ENCODE results near the gene GPR107.

Gene GPR107

DNA sequence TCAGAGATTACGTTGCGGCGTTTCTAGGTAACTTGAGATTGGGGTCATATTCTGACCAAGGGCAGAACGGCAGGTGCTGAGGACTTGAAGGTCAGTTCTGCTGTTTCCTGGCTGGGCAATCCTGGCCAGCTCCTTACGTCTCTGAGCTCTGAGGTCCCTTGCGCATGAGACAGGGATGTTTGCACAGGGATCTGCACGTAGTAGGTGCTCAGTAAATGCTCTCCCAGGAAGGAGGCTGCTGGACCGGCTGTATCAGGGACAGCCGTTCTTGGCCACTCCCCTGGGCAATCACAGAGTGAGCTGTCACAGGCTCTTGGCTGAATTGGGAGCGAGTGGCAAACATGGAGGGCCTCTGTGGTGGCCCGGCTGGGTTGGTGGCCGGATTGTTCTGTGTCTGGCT is 126.8 kb downstream of the GPR107 start:
- H3K9me3 Mint-ChIP-seq, result no peaks in the 10 kb centered on the region
- H3K4me1 Mint-ChIP-seq, result peaks cover 10% of the 10 kb centered on the region
- DNase-seq (no peak), ATAC-seq (no peak)
- H3K27me3 Mint-ChIP-seq, result peaks cover 3% of the 10 kb centered on the region
- H3K4me3 Mint-ChIP-seq, result no peak overlapping the region
- H3K27ac Mint-ChIP-seq, result no peak overlapping the region

- Mint-ChIP-seq H3K27ac (no peak overlapping the region), H3K9me3 (no peaks in the 10 kb centered on the region), H3K27me3 (no peaks in the 10 kb centered on the region), H3K4me3 (no peak overlapping the region), H3K4me1 (peaks cover 10% of the 10 kb centered on the region)
- DNase-seq (no peak), ATAC-seq (peak; percentile 37)
Observed at GRCh38 chr9:130181678-130182380, 128.1 kb downstream of the GPR107 start.

DNA sequence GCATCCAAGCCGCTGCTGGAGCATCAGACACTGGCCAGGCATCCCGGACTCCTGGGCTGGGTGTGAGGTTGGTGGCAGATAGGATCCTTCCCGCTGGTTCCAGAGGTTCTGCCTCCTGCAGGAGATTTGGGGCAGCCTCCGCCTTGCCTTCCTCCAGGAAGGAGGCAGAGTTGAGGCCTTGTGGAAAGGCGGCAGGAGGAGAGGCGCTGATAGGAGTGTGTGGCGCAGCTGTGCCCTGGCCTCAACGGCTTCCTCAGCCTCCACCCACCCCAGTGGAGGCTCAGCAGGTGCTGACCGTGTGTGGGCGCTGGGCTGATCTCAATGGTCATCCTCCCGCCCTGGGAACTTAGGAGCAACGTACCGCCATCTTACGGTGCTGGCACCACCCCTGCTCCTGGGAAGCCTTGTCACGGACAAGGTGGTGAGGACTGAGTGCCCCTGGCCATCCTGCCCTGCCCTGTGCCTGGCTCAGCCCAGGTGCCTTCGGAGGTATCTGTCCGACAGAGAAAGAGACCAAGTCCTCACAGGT is 128.7 kb downstream of the GPR107 start:
- no peak overlapping the region for H3K4me3 Mint-ChIP-seq
- ATAC-seq, result no peak
- no peak for DNase-seq
- peaks cover 10% of the 10 kb centered on the region for H3K4me1 Mint-ChIP-seq
- no peaks in the 10 kb centered on the region for H3K27me3 Mint-ChIP-seq
- no peaks in the 10 kb centered on the region for H3K9me3 Mint-ChIP-seq
- no peak overlapping the region for H3K27ac Mint-ChIP-seq

DNA sequence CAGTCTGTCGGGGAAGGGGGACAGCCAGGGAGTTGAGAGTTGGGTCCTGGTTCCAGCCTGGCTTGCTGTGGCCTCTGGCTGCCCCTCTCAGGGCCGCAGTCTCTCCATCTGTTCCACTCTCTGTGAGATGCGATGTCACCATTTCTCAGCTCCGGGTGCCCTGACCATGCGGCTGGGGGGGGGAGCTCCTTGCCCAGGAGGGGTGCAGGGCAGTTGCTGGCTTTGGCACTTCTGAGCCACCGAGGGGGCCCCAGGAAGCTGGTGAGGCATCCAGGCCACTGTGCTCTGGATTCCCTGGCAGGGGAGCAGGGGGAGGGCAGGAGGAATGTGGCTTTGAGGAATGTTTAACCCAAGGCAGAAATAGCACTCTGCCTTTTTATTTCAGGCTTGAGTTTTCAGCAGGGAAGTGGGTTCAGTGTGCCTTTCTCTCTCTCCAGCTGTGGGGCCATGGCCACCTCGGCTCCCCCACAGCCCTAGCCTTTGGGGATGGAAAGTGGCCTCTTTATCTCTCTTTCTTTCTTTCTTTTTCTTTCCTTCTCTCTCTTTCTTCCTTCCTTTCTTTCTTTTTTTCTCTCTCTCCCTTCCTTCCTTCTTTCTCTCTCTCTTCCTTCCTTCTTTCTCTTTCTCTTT is 129.5 kb downstream of the GPR107 start:
- Mint-ChIP-seq H3K27me3 (no peaks in the 10 kb centered on the region), H3K9me3 (no peaks in the 10 kb centered on the region), H3K27ac (peak overlapping the region in 1 of 2 donors; percentile 60), H3K4me3 (no peak overlapping the region), H3K4me1 (peaks cover 10% of the 10 kb centered on the region)
- DNase-seq (no peak), ATAC-seq (no peak)

- Mint-ChIP-seq H3K4me1 (peaks cover 10% of the 10 kb centered on the region), H3K4me3 (no peak overlapping the region), H3K27ac (no peak overlapping the region), H3K27me3 (no peaks in the 10 kb centered on the region), H3K9me3 (no peaks in the 10 kb centered on the region)
- ATAC-seq (no peak), DNase-seq (no peak)
Observed at GRCh38 chr9:130185017-130185416, 131.3 kb downstream of the GPR107 start.

DNA sequence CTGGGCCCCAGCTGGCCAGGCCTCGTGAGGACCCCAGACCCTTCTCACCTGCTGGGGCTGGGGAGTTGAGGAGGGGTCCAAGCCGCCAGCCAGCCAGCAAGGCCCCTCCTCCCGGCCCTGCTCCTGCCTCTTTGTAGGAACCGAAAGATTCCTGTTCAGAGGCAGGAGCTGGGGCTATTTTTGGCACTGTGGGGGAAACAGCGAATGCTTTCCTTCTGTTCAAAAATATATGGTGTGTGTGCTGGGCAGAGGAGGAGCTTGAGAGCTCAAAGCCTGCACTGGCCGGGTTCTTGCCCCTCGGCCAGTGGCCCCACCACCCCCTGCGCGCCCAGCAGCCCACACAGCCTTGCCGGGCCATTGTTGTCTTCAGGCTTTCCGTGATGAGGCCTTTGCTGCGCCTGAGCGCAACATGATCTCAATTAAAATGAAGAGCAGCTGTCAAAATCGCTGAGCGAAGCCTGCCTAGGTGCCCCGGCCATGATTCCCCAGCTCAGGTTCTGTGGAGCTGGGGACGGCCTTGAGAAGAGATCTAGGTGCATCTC is 131.9 kb downstream of the GPR107 start:
- Mint-ChIP-seq H3K27me3 (no peaks in the 10 kb centered on the region), H3K9me3 (no peaks in the 10 kb centered on the region), H3K4me3 (no peak overlapping the region), H3K4me1 (peaks cover 10% of the 10 kb centered on the region), H3K27ac (peak overlapping the region in 1 of 2 donors; percentile 26)
- ATAC-seq (no peak), DNase-seq (no peak)

DNA sequence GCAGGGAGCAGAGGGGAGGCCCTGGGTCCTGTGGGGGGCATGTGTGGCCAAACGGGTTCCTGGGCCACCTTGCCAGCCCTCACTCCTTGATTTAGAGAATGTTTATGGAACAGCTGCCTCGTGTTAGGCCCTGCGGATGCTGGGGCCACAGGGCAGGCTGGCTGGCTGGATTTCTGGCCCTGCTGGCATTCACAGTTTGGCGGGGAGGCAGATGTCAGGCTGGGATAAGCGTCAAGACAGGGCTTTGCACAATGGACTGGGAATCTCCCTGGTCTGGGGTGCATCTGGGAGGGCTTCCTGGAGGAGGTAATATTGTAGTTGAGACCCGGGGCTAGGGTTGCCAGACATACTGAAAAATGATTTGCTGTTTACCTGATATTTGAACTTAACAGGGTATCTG is 132.3 kb downstream of the GPR107 start:
- Mint-ChIP-seq H3K27me3 (no peaks in the 10 kb centered on the region), H3K27ac (peak overlapping the region in 1 of 2 donors; percentile 26), H3K4me3 (no peak overlapping the region), H3K4me1 (peaks cover 10% of the 10 kb centered on the region), H3K9me3 (no peaks in the 10 kb centered on the region)
- DNase-seq, result no peak
- no peak for ATAC-seq

GRCh38 chr9:130186839-130187522 is 133.3 kb downstream of the GPR107 start:
- Mint-ChIP-seq H3K4me1 (peaks cover 10% of the 10 kb centered on the region), H3K27ac (peak overlapping the region in 1 of 2 donors; percentile 19), H3K27me3 (no peaks in the 10 kb centered on the region), H3K4me3 (no peak overlapping the region), H3K9me3 (no peaks in the 10 kb centered on the region)
- ATAC-seq (no peak), DNase-seq (no peak)

DNA sequence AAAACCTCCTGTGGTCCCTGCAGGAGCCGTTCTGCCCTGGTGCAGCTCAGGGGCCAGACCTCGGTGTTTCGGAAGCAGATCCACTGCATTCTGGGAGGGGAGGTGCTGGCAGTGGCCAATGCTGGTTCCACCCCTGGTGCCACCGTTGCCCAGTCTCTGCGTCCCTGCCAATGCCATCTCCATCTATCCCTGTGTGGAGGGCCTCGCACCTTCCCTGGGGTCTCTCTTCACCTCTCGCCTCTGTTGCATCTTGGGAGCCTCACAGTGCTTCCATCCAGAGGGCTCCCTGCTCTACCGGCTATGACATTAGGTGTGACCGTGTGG is 133.8 kb downstream of the GPR107 start:
- H3K4me1 Mint-ChIP-seq, result peaks cover 10% of the 10 kb centered on the region
- H3K27ac Mint-ChIP-seq, result peak overlapping the region in 1 of 2 donors; percentile 31
- H3K4me3 Mint-ChIP-seq, result no peak overlapping the region
- no peak for ATAC-seq
- no peak for DNase-seq
- no peaks in the 10 kb centered on the region for H3K27me3 Mint-ChIP-seq
- H3K9me3 Mint-ChIP-seq, result no peaks in the 10 kb centered on the region

DNA sequence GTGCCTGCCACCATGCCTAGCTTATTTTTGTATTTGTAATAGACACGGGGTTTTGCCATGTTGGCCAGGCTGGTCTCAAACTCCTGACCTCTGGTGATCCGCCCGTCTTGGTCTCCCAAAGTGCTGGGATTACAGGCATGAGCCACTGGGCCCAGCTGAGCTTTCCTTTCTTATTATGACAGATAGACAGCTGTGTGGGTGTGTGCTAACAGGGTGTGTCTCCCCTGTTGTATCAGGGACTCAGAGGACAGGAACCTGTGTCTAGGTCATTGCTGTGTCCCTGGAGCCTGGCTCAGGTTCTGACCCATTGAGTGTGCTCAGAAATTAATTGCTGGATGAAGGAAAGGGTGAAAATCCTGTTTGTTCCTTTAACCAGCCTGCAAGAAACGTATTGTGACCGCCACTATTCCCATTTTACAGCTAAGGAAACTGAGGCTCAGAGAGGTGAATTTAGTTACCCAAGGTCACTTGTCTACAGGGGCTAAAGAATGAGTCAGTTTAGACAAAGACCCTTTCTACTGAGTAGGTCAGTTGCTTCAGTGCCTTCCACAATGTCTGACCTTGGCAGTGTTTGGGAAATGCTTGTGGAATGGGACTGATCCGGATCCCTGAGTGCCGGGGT is 135.3 kb downstream of the GPR107 start:
- DNase-seq (no peak), ATAC-seq (no peak)
- Mint-ChIP-seq H3K27me3 (no peaks in the 10 kb centered on the region), H3K4me3 (no peak overlapping the region), H3K27ac (peak overlapping the region in 1 of 2 donors; percentile 67), H3K4me1 (peaks cover 8% of the 10 kb centered on the region), H3K9me3 (no peaks in the 10 kb centered on the region)

Data from stimulated activated naive CD8-positive, alpha-beta T cell treated with anti-CD3 and anti-CD28 coated beads, Interleukin-15, amount 100 ng/mL, for 72 hours (primary cell).